ENCODE data around the gene ARHGAP32. TPM values are rescaled to one million over a fixed set of nuclear protein-coding genes. Genes with fewer than 3 reads are reported as not detected.

ARHGAP32 gene
- polyA plus RNA-seq, 1 experiment: 6.1 TPM

DNA sequence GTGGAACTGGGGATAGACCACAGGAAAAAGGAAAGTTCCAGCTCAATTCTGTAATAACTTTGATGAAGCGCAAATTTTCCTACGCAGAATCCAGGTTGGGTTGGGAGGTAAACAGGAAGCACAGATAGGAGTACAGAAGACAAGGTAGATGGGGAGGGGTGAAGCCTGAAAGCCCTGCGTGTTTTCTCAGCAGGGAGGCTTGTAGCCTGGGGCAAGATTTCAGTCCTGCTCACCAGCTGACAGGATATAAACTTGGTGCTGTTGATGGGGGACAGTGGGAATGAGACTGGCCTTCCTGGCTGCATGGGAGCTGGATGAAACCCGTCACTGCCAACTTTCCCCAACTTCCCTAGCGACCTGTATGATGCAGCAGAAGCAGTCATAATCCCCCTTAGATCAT lies 114.9 kb downstream of the ARHGAP32 start:
- CTCF ChIA-PET: no interaction called here
- DNase-seq (ENCODE audit: low read depth): no peak
- Histone ChIP-seq H3K27me3 (ENCODE audit: control insufficient read depth, insufficient read depth, low read length) (no peaks in the 10 kb centered on the region), H3K36me3 (ENCODE audit: control insufficient read depth, insufficient read depth, low read length) (no peaks in the 10 kb centered on the region), H3K4me3 (ENCODE audit: low read depth, low read length) (no peak overlapping the region)
- TF ChIP-seq CTCF (IDR thresholded peaks at IDR 0.05; ENCODE audit: insufficient read depth, low read depth, low read length): no peak
- POLR2A ChIA-PET: no interaction called here

- no peak for TF ChIP-seq CTCF (IDR thresholded peaks at IDR 0.05; ENCODE audit: insufficient read depth, low read depth, low read length)
- Histone ChIP-seq H3K36me3 (ENCODE audit: control insufficient read depth, insufficient read depth, low read length) (no peaks in the 10 kb centered on the region), H3K27me3 (ENCODE audit: control insufficient read depth, insufficient read depth, low read length) (no peaks in the 10 kb centered on the region), H3K4me3 (ENCODE audit: low read depth, low read length) (no peak overlapping the region)
- ChIA-PET CTCF (no interaction called here), POLR2A (no interaction called here)
- no peak for DNase-seq (ENCODE audit: low read depth)
Measured at GRCh38 chr11:129075757-129076156, 116.4 kb downstream of the ARHGAP32 start.

DNA sequence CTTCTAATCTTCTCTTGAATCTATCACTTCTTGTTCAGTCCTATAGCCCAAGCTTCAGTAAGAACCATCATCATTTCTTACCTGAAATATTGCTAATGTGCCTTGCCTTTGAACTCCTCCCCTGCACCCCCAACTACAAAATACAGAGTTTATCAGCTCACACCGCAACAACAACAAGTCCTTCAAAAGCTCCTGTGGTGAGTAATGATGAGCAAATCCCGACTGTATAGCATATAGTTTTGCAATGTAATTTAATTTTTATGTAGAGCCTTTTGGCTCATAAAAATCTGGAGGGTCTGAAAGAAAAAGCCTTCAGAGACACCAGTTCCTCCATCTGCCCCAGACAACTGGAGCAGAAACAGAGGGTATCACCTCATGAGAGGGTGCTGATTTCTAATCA lies 124.7 kb downstream of the ARHGAP32 start:
- ChIA-PET POLR2A (no interaction called here), CTCF (no interaction called here)
- Histone ChIP-seq H3K36me3 (ENCODE audit: control insufficient read depth, insufficient read depth, low read length) (no peaks in the 10 kb centered on the region), H3K4me3 (ENCODE audit: low read depth, low read length) (no peak overlapping the region), H3K27me3 (ENCODE audit: control insufficient read depth, insufficient read depth, low read length) (no peaks in the 10 kb centered on the region)
- no peak for DNase-seq (ENCODE audit: low read depth)
- TF ChIP-seq CTCF (IDR thresholded peaks at IDR 0.05; ENCODE audit: insufficient read depth, low read depth, low read length): no peak

GRCh38 chr11:129066229-129066628 lies 125.9 kb downstream of the ARHGAP32 start:
- no peak for TF ChIP-seq CTCF (IDR thresholded peaks at IDR 0.05; ENCODE audit: insufficient read depth, low read depth, low read length)
- Histone ChIP-seq H3K36me3 (ENCODE audit: control insufficient read depth, insufficient read depth, low read length) (no peaks in the 10 kb centered on the region), H3K27me3 (ENCODE audit: control insufficient read depth, insufficient read depth, low read length) (no peaks in the 10 kb centered on the region), H3K4me3 (ENCODE audit: low read depth, low read length) (no peak overlapping the region)
- ChIA-PET CTCF (no interaction called here), POLR2A (no interaction called here)
- DNase-seq (ENCODE audit: low read depth): no peak

DNA sequence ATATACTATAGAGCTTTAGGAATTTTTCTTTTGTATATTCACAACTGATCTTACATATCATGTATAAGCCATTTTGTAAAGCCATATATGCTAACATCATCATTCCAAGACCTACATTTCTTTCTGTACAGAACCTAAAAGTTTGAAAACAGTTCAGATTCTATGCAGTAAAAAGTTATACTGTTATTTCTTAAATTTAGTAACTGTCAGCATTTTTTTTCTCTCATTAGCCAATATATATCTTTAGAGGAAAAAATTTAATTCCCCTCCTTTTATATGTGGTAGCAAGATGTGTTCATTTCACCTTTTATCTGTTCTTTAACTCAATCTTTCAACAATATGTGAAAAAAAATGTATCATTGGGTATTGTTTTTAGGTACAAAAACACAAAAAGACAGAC lies 129.0 kb downstream of the ARHGAP32 start:
- DNase-seq (ENCODE audit: low read depth): no peak
- no peak overlapping the region for H3K4me3 ChIP-seq (ENCODE audit: low read depth, low read length)
- ChIA-PET POLR2A (no interaction called here), CTCF (no interaction called here)
- TF ChIP-seq CTCF (IDR thresholded peaks at IDR 0.05; ENCODE audit: insufficient read depth, low read depth, low read length): no peak
- H3K36me3 ChIP-seq (ENCODE audit: control insufficient read depth, insufficient read depth, low read length): no peaks in the 10 kb centered on the region
- no peaks in the 10 kb centered on the region for H3K27me3 ChIP-seq (ENCODE audit: control insufficient read depth, insufficient read depth, low read length)
